Hepatocyte (in vitro differentiated cells): ENCODE results near the gene SLC27A2. TPM values are rescaled to one million over a fixed set of nuclear protein-coding genes. Genes with fewer than 3 reads are reported as not detected.
"Not testable (repeated sequence)": the region's sequence is repeated elsewhere in the genome, so short reads cannot be mapped to it uniquely, and the experiment has no call there.

ENCODE experiments used
- DNase-seq: peaks from one replicate; pipeline ENCODE4 v3.0.0-alpha.2; 2016; ENCODE audit warnings: low spot score
- H2AFZ ChIP-seq: fragments of 200-600 bp; sonication (generic); 2 replicates; pipeline ENCODE4 v1.6.0; 2016; ENCODE audit warnings: antibody characterized with exemption, mild to moderate bottlenecking
- H3K27ac ChIP-seq: fragments of 200-600 bp; sonication (generic); 2 replicates; pipeline ENCODE4 v1.5.1; 2016; ENCODE audit warnings: mild to moderate bottlenecking
- H3K27me3 ChIP-seq: fragments of 200-600 bp; sonication (generic); 2 replicates; pipeline ENCODE4 v1.6.1; 2016
- H3K36me3 ChIP-seq: fragments of 200-600 bp; sonication (generic); replicated peaks from 2 replicates; pipeline ENCODE4 v1.5.1; 2016; ENCODE audit warnings: low read depth; ENCODE audit not compliant: insufficient read depth
- H3K4me1 ChIP-seq: fragments of 200-600 bp; sonication (generic); 2 replicates; pipeline ENCODE4 v1.5.1; 2016; ENCODE audit warnings: mild to moderate bottlenecking, moderate library complexity; ENCODE audit not compliant: insufficient read depth
- H3K4me2 ChIP-seq: fragments of 200-600 bp; sonication (generic); 2 replicates; pipeline ENCODE4 v1.6.0; 2016
- H3K4me3 ChIP-seq: fragments of 200-600 bp; sonication (generic); 2 replicates; pipeline ENCODE4 v1.5.1; 2016; ENCODE audit warnings: mild to moderate bottlenecking
- H3K79me2 ChIP-seq: fragments of 200-600 bp; sonication (generic); 2 replicates; pipeline ENCODE4 v1.6.0; 2017; ENCODE audit warnings: mild to moderate bottlenecking
- H3K9me2 ChIP-seq: fragments of 200-600 bp; sonication (generic); replicated peaks from 2 replicates; pipeline ENCODE4 v1.6.0; 2017; ENCODE audit warnings: mild to moderate bottlenecking; ENCODE audit not compliant: insufficient read depth
- H3K9me3 ChIP-seq: fragments of 200-600 bp; sonication (generic); 2 replicates; pipeline ENCODE4 v1.5.1; 2016; ENCODE audit warnings: low read depth, mild to moderate bottlenecking
- H4K20me1 ChIP-seq: fragments of 200-600 bp; sonication (generic); 2 replicates; pipeline ENCODE4 v1.6.0; 2016; ENCODE audit warnings: mild to moderate bottlenecking; ENCODE audit not compliant: insufficient read depth, poor library complexity, severe bottlenecking
- EZH2 ChIP-seq: fragments of 200-600 bp; sonication (generic); IDR thresholded peaks from 2 replicates; pipeline ENCODE4 v1.6.1; 2016; ENCODE audit warnings: antibody characterized with exemption, mild to moderate bottlenecking, borderline replicate concordance
- EZH2phosphoT487 ChIP-seq: fragments of 200-600 bp; sonication (generic); IDR thresholded peaks from one replicate; pipeline ENCODE4 v1.6.1; 2018; ENCODE audit warnings: antibody characterized with exemption, mild to moderate bottlenecking, low read depth, moderate library complexity; ENCODE audit not compliant: unreplicated experiment, severe bottlenecking
- WGBS: methylation state at CpG from one replicate; pipeline ENCODE4 v1.1.6; 2016; ENCODE audit warnings: low lambda C conversion rate; ENCODE audit errors: missing lambda C conversion rate; 5-methylcytosine and 5-hydroxymethylcytosine counted together
- polyA plus RNA-seq: library from polyadenylated mRNA; unstranded; fragments of >200 nt; fragmentation: Nextera tagmentation; extraction: Ambion mirVana; gene quantifications from 2 replicates; pipeline ENCODE4 v1.2.1, GENCODE V29; 2016
- total RNA-seq: library from RNA; depleted of rRNA; stranded (reverse); fragments of >200 nt; gene quantifications from 2 replicates; pipeline ENCODE4 v1.2.3, GENCODE V29; 2014
- TF ChIP-seq, protein P1 (sequence below): fragments of 200-600 bp; sonication (generic); IDR thresholded peaks from 2 replicates; pipeline ENCODE4 v1.5.1; 2016; ENCODE audit warnings: antibody characterized with exemption, mild to moderate bottlenecking; ENCODE audit not compliant: poor library complexity

The SLC27A2 gene
- 37.0 and 41.3 TPM in 2 replicates for total RNA-seq
- polyA plus RNA-seq, result 10.1 and 24.8 TPM in 2 replicates

DNA sequence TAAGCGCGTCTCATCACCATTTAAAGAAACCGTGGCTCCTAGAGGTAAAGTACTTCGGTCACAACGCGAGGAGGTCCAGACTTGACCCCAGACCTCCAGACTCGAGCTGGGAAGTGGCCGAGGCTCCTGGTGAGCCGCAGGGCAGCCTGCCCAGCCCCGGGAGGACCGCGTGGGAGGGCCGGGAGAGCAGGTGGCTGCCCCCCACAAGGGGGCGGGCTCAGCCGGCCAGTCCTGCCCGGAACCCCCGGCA, at the start of gene SLC27A2:
SLC27A2 (plus strand) TSS at position 228 of the 250 bp plus-strand sequence. CDS start 232 bp downstream, outside the sequence.
- H3K9me3 ChIP-seq, result no peaks in the 10 kb centered on the region
- peaks cover 7% of the 10 kb centered on the region for H3K4me1 ChIP-seq
- peak within 1 kb of the TSS; percentile 93 for H2AFZ ChIP-seq
- TF ChIP-seq, protein P1, sequence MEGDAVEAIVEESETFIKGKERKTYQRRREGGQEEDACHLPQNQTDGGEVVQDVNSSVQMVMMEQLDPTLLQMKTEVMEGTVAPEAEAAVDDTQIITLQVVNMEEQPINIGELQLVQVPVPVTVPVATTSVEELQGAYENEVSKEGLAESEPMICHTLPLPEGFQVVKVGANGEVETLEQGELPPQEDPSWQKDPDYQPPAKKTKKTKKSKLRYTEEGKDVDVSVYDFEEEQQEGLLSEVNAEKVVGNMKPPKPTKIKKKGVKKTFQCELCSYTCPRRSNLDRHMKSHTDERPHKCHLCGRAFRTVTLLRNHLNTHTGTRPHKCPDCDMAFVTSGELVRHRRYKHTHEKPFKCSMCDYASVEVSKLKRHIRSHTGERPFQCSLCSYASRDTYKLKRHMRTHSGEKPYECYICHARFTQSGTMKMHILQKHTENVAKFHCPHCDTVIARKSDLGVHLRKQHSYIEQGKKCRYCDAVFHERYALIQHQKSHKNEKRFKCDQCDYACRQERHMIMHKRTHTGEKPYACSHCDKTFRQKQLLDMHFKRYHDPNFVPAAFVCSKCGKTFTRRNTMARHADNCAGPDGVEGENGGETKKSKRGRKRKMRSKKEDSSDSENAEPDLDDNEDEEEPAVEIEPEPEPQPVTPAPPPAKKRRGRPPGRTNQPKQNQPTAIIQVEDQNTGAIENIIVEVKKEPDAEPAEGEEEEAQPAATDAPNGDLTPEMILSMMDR, result peak; percentile 45
- no peak for TF ChIP-seq EZH2phosphoT487
- TF ChIP-seq EZH2, result no peak
- DNase-seq, result no peak
- no peaks in the 10 kb centered on the region for H3K36me3 ChIP-seq
- WGBS, result 5% methylated on average over 17 of the region's 17 CpGs
- no peaks in the 10 kb centered on the region for H3K9me2 ChIP-seq
- peaks cover 7% of the 10 kb centered on the region for H3K79me2 ChIP-seq
- peaks cover 25% of the 10 kb centered on the region for H3K27me3 ChIP-seq
- peak within 1 kb of the TSS; percentile 43 for H3K27ac ChIP-seq
- H3K4me2 ChIP-seq, result peak within 1 kb of the TSS; percentile 99
- peak within 1 kb of the TSS; percentile 91 for H3K4me3 ChIP-seq
- H4K20me1 ChIP-seq, result no peaks in the 10 kb centered on the region

DNA sequence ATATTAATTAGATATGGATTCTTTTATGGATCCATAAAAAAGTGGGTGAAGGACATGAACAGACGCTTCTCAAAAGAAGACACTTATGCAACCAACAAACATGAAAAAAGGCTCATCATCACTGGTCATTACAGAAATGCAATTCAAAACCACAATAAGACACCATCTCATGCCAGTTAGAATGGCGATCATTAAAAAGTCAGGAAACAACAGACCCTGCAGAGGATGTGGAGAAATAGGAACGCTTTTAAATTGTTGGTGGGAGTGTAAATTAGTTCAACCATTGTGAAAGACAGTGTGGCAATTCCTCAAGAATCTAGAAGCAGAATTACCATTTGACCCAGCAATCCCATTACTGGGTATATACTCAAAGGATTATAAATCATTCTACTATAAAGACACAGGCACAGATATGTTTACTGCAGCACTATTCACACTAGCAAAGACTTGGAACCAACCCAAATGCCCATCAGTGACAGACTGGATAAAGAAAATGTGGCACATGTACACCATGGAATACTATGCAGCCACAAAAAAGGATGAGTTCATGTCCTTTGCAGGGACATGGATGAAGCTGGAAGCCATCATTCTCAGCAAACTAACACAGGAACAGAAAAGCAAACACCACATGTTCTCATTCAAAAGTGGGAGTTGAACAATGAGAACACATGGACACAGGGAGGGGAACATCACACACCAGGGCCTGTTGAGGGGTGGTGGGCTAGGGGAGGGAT, 49.6 kb upstream of the SLC27A2 start:
- not testable (repeated sequence) for H3K9me2 ChIP-seq, DNase-seq, H2AFZ ChIP-seq, H3K36me3 ChIP-seq, H3K4me1 ChIP-seq, H3K4me3 ChIP-seq, H3K79me2 ChIP-seq, H3K4me2 ChIP-seq, H4K20me1 ChIP-seq, H3K9me3 ChIP-seq, H3K27ac ChIP-seq, H3K27me3 ChIP-seq
- WGBS, result 89% methylated on average over 3 of the region's 3 CpGs

DNA sequence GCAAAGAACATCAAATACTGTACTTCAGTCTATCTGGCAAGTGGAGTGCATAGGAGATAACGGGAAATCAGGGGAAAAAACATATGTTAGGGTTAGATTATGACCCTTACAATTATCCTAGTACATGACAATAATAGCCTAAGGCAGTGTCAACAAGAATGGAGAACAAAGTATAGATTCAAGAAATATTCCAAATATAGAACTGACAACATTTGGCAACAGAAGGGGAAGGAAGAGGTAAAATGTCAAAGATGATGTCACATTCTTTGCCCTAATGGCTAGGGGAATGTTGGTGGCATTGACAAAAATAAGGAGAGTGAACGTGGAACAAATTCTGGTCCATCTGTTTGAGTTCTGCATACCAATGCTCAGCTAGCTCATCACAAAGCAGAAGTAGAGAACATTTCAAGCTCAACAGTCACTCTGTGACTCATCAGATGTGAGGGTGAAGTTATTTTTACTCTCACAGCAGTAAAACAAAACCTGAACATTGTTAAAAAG, 47.4 kb upstream of the SLC27A2 start:
- H3K9me2 ChIP-seq, result no peaks in the 10 kb centered on the region
- H3K27ac ChIP-seq, result no peak overlapping the region
- no peak overlapping the region for H3K4me3 ChIP-seq
- H3K79me2 ChIP-seq, result no peaks in the 10 kb centered on the region
- H2AFZ ChIP-seq, result no peak overlapping the region
- H3K9me3 ChIP-seq, result no peaks in the 10 kb centered on the region
- no peaks in the 10 kb centered on the region for H3K36me3 ChIP-seq
- 52% methylated on average over 2 of the region's 2 CpGs for WGBS
- no peaks in the 10 kb centered on the region for H4K20me1 ChIP-seq
- H3K4me2 ChIP-seq, result no peak overlapping the region
- DNase-seq, result no peak
- TF ChIP-seq EZH2, result no peak
- no peaks in the 10 kb centered on the region for H3K27me3 ChIP-seq
- H3K4me1 ChIP-seq, result no peaks in the 10 kb centered on the region

DNA sequence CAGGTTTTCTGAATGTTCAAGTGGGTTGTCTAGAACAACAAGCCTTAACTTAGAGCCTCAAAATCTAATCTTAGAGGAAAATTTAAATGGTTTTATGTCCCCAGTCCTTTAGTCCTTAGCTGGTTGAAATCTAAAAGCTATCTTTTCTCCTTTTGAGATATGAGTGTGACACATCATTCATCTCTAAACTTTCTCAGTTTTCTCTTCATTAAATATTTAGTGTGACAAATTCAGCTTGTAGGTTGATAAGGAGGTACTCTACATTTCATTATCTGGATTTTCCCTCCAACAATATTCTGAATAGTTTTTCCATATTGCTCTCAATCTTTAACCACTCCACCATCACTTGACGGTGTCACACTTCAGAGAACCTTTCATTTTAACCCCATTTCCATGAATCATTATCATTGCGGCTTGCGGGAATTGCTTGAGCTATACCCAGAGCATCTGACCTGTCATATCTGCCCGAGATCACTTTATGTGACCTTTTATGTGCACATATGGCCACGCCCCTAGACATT, 46.9 kb upstream of the SLC27A2 start:
- Histone ChIP-seq H3K9me3 (no peaks in the 10 kb centered on the region), H3K27ac (no peak overlapping the region), H3K79me2 (no peaks in the 10 kb centered on the region), H3K4me3 (no peak overlapping the region), H3K27me3 (no peaks in the 10 kb centered on the region), H3K36me3 (no peaks in the 10 kb centered on the region), H3K9me2 (no peaks in the 10 kb centered on the region), H2AFZ (no peak overlapping the region), H4K20me1 (no peaks in the 10 kb centered on the region), H3K4me2 (no peak overlapping the region), H3K4me1 (no peaks in the 10 kb centered on the region)
- WGBS, result 78% methylated on average over 5 of the region's 5 CpGs
- TF ChIP-seq EZH2phosphoT487 (no peak), EZH2 (no peak)
- TF ChIP-seq, protein P1, result no peak
- no peak for DNase-seq
